HG03103 (cell line): Measurements from ENCODE around the gene ABTB2.

Experiments
- ATAC-seq: cut with Tn5 transposase; IDR thresholded peaks from one replicate; pipeline ENCODE4 v1.9.1; 2021; ENCODE audit warnings: low read depth; ENCODE audit not compliant: unreplicated experiment

The ABTB2 gene

DNA sequence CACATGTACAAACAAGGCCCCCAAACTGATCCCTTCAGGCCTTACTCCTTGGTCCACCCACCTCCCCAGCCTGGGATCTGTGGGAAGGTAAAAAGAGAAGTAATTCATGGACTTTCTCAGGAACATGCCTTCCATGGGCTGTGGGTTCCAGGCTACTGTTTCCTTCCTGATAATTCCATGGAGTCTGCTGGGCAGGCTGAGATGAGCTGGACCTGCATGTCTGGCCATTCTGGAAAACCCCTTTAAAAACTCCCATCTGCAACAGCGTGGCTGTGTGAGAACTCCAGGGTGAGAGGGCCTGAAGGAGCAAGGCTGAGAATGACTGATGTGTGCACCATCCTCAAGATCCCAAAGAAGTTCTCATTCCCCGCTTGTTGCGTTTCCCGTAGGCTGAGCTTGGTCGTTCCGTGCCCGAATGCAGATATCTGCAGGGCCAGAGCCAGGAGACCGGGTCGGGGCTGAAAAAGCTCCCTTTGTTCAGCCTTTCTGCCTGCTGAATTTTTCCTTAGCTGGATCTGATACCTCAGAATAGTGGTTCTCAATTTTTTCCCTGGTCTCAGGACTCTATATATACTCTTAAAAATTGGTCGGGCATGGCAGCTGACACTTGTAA lies 179.5 kb downstream of the ABTB2 start:
- ATAC-seq, result no peak

DNA sequence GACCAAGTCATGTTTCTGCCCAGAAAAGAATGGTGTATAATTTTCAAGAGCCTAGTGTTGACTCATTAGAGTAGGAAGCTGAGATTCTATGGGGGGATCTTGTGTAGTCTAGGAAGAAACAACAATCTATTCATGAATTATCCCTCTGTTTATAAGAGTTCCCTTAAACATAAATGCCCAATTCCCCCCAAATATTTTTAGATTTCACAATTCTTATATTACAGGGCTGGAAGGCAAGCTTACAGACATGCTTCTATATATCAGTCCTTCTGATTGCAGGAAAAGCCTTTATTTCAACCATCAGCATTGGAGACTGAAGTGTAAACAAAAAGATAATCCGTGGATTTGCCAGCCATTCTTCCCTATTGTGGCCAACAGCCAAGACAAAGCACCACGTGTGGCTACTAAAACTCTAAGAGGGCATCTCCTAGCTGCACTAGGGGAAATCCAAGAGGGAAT lies 181.0 kb downstream of the ABTB2 start:
- no peak for ATAC-seq

DNA sequence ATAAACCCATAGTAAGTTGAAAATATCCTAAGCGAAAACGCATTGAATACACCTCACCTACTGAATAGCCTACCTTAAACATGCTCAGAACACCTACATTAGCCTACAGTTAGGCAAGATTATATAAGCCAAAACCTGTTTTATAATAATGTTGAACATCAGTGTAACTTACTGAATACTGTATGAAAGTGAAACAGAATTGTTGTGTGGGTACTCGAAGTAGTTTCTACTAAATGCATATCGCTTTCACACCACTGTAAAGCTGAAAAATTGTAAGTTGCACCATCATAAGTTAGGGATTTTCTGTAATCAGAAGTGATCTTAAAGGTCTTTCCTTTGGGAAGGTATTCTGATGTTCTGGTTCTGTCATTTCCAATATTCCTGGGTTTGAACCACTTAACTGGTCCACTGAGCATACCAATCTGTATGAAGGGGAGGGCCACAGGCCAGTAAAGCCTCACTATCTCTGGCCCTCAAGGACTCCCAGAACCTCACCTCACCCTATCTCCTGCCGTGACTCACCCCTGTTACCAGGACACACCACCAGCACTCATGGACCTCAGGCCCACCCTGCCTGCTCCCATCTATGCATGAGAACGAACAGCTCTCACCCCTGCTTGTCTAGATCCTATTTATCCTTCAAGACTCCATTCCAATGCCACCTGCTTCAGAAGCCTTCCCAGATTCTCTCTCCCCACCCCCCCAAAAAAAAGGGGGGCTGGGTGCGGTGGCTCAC lies 182.4 kb downstream of the ABTB2 start:
- no peak for ATAC-seq

DNA sequence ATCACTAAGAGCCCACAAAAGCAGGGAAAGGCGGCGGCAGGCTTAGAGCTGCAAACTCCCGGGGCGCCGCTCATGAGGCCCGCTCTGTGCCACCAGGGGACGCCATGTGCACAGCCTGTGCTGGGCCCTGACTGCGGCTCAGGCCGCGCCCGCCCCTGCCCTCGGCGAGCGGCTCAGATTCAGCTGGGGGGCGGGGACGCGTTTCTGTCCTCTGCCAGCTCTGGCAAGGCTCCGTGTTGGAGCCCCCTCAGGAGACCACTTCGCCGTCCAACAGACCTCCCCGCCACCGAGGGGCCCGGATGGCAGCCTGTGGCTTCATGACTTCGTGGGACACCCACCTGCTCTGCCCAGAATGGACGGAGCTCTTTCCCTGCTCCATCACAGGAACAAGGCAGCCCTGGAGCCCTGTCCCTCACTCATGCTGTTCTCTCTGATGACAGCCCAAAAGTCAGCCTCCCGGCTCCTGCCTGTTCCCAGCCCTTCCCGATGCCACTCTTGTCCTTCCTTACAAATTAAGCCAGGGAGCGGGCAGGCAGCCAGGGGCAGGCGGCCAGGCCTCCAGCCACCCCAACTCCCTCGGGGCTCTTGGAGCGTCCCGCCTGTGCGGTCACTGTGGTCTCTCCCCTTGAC lies 183.3 kb downstream of the ABTB2 start:
- ATAC-seq, result peak; percentile 82

DNA sequence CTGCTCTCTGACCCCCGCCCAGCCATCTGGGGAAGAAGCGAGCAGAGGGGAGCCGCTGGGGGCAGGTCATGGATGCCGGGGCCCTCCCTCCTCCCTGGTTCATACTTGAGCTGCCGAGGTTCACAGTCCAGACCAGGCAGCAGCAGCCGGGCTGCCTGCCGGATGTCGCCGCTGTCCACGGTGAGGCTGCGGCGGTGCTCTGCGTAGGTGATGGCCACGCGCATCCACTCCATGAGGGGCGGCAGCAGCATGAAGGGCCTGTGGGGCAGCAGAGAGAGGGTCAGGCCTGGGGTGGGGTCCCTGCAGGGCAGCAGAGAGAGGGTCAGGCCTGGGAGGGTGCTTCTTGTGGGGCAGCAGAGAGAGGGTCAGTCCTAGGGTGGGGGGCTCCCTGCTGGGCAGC lies 184.8 kb downstream of the ABTB2 start:
- ATAC-seq, result no peak

DNA sequence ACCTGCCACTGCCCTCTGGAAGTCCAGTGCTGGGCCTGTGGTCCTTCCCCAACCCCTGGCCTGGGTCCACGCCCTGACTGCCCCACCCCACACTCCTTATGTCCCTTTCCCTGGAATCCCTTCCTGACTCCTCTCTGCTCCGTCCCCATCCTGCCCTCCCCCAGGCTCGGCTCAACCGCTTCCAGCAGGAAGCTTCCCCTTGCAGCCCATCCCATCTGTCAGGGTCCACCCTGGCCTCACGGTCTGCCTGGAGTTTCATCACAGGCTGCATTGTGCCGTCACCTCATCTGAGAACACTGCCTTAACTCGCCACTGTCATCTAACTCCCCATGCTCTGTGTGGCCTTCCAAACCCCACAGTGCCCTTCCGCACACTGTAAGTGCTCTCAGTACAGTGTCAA lies 188.1 kb downstream of the ABTB2 start:
- ATAC-seq, result no peak

DNA sequence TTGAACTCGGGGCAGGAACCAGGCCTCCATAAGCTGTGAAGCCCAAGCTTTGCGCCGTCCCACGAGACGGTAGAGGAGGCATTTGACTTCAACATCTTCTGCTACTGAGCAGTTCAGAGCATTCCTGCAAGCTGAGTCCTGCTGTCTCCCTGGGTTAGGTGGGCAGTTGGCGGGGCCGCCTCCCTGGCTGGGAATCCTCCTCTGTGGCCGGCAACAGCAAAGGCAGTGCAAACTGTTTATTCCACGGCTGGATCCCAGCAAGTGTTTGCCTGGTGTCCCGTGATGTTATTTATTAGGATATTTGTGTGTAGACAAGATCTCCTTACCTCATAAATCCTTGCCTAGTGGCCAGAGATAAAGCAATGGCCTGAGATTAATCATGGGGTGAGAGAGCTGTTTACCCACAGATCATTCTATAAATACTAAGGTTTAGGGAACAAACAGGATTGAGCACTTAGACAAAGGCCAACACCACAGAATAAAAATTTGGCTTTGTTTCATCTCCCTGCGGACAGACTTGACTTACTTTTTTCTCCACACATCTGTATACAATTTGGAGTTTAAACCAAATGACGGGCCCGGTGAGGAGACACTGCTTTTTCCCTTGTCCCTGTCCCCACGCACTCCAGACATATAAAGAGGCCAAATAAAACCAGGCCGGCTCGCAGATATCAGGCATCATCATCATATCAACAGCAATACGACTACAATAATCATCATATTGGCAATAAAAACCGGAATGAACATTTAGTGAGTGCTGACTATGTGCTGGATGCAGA lies 189.0 kb downstream of the ABTB2 start:
- ATAC-seq, result no peak

DNA sequence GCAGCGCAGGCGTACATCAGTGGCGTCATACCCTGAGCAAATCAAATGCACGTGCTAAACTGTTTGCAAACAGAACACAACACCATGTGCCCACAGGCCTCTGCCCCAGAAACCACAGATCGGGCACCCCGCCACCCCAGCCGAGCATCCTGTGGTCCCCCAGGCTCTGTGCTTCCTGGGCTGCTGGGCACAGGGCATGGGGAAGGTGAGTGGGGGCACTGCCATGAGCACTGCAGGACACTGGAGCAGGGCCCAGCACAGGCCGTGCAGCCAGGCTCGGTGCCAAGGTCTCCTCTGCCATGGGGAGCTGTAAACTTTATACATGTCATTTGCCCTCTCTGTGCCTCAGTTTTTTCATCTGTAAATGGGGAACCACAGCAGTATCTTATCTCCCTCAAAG lies 189.8 kb downstream of the ABTB2 start:
- no peak for ATAC-seq

DNA sequence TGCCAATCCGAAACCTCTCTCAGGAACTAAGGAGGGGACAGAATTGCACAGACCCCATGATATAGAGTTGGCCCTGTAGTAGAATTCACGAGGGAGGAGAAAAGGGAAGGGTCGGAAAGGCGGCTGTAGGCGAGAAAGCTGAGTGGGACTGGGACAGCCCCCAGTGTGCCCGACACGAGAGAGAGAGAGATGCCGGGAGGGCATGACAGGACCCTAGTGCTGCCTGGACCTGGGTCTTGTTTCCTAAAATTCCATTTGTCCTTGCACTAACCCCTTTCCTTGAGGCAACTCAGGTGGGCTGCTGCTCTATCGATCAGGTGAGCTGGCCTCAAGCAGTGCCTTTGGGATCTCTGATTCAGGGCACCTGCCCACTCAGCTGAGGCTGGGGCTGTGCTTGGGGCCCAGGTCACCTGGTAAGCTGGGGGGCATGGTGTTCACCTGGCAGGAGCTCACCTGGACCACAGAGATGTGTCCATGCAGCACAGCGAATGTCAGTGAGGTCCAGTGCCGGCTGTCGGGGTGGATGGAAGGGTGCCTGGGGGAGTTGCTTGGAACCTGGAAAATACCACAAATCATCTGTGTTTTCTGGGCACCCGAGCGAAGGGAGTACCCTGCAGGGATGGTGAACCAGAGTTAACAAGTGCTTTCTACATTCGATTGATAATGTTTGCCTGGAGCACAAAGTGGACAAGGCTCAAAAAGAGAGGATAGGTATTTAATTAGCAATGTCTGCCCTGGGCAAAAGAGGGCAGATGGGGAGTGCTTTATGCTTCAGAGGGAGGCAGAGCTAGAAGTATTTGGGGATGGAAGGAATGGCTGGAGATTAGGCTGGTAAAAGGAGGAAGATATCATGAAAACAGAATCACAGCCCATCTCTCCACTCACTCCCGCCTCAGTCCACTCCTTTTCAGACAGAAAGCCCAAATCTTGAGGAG lies 190.7 kb downstream of the ABTB2 start:
- no peak for ATAC-seq

DNA sequence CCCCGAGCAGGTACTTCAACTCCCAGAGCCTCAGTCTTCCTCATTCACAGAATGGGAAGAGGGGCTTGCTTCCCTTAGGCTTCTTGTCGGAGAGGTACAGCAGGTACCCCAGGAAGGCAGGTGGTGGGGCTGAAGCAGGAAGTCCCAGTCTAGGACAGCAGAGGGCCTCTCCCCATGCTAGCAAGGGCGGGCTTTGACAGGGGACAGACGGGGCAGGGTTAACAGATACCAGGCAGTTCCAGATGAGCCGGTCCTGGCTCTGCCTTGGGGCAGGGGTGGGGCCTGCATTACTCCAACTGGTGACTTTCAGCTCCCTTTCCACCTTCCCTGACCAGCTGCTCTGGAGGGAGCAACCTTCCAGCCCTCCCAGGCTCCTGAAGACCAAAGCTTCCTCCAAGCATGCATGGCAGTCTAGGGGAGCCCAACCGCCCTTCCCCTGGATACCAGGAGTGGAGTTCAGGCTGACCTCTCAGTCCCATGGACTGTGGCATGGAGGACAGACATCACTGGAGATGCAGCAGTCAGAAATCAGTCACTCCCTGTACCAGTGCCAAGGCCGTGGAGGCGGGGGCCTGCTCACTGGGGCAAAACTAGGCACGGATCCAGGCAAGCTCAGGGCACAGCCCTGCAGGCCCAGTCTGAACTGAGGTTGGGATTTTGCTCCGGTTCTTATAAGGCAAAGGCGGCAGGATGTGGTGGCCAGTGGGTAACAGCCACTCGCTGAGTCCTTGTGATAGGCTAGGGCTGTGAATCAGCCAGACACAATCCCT lies 191.8 kb downstream of the ABTB2 start:
- no peak for ATAC-seq

DNA sequence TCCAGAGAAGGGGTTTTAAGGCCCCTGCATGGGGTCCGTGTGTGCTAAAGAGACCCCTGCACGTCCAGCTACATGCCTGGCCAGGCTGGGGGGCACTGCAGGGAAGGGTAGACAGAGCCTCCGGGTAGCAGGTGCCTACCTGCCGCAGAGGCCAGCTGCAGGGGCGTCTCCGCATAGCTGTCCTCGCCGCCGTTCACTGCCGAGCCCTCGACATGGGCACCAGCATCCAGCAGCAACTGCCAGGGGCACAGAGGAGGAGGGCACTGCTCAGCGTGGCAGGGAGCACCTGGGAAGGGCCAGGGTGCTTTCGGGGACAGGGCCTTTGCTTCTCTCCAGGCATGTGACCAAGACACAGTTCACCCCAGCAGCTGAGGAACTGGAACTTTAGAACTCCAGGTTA lies 192.7 kb downstream of the ABTB2 start:
- ATAC-seq, result no peak

DNA sequence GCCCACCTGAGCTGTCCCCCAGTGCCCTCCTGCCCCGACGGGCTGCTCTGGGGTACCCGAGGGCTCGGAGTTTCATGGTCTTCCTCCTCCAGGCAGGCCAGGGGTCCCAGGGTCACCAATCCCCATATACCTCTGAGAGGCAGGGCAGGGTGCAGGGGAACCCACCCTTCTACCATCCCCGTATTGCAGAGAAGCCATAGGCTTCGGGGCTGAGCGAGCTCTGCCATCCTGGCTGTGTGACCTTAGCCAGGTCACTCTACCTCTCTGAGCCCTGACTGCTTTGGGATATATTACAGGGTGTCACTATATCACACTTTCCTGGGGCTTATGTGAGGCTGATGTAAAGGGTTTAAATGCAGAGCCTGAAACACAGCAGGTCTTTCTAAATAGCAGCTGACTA lies 195.0 kb downstream of the ABTB2 start:
- no peak for ATAC-seq

DNA sequence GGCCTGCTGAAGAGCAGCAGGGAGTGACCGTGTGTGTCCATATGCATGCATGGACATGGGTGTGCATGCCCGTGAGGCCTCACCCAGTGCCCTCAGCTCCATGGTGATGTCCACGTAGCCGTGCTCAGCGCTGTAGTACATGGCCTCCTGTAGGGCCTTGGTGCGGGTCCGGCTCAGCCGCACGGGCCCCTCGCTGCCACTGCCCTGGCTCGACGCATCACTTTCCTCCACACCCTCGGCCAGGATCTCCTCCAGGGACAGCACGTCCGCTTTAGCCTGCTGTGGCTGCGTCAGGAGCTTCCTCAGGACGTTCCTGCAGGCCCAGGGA lies 195.4 kb downstream of the ABTB2 start:
- ATAC-seq, result no peak

DNA sequence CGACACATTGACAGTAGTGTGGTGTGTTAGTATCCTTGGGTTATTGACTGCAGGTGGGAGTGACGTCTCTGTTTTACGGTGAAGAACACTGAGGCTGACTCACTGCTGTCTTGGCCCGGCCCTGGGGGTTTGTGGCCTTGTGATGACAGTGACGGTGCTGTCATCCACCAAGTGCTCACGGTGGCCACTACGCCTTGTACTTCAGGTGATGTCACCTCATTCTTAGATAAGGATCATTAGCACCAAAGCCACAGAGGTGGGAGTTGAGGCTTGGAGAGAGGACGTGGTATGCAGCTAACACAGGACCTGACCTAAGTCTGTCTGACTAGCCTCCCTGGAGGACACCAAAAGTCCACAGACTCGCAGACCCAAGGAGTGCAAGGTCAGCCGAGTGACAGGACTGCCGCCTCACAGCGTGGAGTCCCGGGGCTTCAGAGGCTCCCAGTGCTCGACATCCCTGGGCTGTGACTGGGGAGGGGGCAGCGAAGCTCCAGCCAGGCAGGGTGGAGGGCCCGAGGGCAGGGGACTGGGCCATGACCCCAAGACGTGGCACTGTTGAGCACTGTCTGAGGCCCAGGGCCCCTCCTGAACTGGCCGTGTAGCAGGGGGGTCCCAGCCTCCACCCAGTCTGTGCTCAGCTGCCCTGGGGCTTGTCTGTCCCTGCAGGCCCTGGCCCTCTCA lies 195.9 kb downstream of the ABTB2 start:
- ATAC-seq, result no peak

DNA sequence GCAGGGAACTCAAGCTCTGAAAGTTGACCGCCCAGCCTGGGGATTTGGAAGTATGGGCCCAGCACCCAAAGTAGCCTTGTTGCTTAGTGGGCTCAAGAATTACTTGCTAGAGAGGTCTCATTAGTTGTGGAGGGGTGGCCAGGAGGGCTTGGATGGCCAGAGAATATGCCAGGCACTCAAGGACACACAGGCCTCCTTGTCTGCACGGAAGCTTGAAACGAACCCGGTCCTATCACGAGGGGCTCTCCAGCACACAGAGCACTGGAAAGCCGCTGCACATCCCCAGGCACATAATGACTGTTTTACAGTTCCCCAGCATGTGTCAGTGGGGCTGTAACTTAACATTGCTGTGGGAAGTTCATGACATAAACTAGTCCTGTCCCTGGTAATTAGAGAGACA lies 196.4 kb downstream of the ABTB2 start:
- ATAC-seq, result no peak

DNA sequence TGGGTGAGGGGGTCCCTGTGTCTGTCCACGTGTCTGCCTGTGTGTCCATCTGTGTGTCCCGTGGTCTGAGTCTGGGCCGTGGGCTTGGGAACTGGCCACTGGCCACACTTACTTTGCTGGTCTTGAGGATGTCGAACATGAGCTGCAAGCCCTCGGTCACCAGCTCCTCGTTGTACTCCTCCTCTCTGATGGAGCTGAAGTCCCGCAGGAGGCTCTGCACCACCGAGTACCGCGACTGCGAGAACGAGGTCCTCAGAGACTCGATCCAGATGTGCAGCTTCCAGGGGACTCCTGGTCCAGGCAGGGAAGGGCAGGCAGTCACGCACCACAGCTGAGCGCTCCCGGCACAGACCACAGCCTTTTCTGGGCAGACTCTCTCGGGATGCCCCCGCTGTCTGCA lies 197.0 kb downstream of the ABTB2 start:
- ATAC-seq, result no peak

DNA sequence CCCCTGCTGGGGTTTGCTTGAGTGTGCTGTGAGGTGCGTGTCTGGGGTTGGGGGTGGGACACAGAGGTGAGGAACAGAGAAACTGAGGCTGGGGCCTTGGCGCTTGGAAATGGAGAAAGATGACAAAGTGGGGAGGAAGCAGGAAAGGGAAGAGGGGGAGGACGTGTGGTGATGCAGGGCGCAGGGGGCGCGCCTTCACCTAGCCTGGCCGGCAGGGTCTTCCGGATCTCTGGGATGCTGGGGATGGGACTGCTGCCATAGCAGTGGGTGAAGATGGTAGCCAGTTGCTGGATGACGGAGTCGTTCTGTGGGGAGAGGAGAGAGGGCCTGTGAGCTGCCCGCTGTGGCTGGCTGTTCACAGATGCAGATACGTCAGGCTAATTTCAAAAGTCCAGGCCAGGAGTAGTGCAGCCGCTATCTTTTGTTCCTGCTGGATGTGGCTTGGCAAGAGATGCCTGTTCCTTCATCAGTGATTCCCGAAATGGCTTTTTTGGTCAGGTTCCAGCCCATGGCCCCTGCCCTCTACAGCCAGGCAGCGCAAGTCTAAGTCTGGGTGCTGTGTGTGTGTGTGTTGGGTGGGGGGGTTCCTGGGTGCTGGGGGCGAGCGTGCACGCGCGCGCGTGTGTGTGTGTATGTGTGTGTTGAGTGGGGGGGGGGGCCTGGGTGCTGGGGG lies 197.6 kb downstream of the ABTB2 start:
- ATAC-seq, result no peak

DNA sequence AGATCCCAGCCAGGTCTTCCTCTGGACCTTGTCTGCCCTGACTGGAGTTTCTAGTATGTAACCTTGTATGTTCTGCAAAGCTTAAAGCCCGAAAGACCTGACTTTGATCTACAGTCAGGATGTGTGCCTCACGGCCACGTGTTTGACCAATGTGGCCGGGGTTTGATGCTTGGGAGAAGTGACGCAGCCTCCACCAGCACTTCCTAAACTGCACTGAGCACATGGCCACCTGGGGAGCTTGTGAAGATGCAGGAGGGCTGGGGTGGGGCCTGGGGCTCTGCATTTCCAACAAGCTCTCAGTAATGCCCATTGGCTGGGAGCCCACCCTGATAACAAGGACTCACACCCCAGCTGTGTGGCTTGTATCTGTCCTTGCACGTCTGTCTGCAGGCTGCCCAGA lies 199.1 kb downstream of the ABTB2 start:
- no peak for ATAC-seq
